ENCODE measurements around the gene USP7. TPM values are rescaled to one million over a fixed set of nuclear protein-coding genes. Genes with fewer than 3 reads are reported as not detected.

USP7 gene
- total RNA-seq, 2 donors from 2014 or later, result 114 to 140 TPM

DNA sequence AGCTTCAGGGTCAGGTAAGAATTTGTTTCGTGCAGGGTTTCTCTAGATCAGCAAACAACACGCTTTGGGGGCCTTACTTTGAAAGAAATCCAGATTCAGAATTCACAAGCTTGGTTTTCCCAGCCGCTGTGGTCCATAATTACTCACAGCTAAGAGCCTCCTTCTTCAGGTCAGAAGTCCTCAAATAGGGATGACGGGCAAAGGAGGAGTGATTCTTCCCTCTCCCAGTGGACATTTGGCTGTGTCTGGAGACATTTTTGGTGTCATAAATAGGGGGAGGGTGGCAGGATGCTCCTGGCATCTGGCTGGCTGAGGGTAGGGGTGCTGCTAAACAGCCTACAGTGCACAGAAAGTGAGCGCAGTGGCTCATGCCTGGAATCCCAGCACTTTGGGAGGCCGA lies 48.6 kb upstream of the USP7 start:
- no peak overlapping the region for H3K27ac ChIP-seq (ENCODE audit: low read depth, low read length)
- no peak overlapping the region for H3K4me3 Mint-ChIP-seq
- peaks cover 9% of the 10 kb centered on the region for H3K9me3 Mint-ChIP-seq
- peaks cover 7% of the 10 kb centered on the region for H3K9me3 ChIP-seq (ENCODE audit: control insufficient read depth, low read length)
- H3K4me1 Mint-ChIP-seq, result peaks cover 3% of the 10 kb centered on the region
- DNase-seq, result no peak
- H3K4me3 ChIP-seq (ENCODE audit: low read length), result no peak overlapping the region
- peaks cover 3% of the 10 kb centered on the region for H3K4me1 ChIP-seq (ENCODE audit: control insufficient read depth, insufficient read depth, low read length)
- H3K27me3 Mint-ChIP-seq (ENCODE audit: insufficient read depth), result peaks cover 7% of the 10 kb centered on the region
- no peak overlapping the region for H3K27ac Mint-ChIP-seq
- no peak overlapping the region for H3K9ac ChIP-seq (ENCODE audit: extremely low read depth, low read length, poor library complexity, severe bottlenecking)
- H3K36me3 ChIP-seq (ENCODE audit: control insufficient read depth, insufficient read depth, low read length), result no peaks in the 10 kb centered on the region
- H3K27me3 ChIP-seq (ENCODE audit: control insufficient read depth, insufficient read depth, low read length, poor library complexity, severe bottlenecking), result no peaks in the 10 kb centered on the region
- WGBS, 2 experiments (ENCODE audit: insufficient coverage in 1 of 2, insufficient read length in 1 of 2), result 79 to 83% methylated on average over 2 to 6 of the region's 6 CpGs
- TF ChIP-seq, protein P1, sequence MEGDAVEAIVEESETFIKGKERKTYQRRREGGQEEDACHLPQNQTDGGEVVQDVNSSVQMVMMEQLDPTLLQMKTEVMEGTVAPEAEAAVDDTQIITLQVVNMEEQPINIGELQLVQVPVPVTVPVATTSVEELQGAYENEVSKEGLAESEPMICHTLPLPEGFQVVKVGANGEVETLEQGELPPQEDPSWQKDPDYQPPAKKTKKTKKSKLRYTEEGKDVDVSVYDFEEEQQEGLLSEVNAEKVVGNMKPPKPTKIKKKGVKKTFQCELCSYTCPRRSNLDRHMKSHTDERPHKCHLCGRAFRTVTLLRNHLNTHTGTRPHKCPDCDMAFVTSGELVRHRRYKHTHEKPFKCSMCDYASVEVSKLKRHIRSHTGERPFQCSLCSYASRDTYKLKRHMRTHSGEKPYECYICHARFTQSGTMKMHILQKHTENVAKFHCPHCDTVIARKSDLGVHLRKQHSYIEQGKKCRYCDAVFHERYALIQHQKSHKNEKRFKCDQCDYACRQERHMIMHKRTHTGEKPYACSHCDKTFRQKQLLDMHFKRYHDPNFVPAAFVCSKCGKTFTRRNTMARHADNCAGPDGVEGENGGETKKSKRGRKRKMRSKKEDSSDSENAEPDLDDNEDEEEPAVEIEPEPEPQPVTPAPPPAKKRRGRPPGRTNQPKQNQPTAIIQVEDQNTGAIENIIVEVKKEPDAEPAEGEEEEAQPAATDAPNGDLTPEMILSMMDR (conservative IDR thresholded peaks at IDR 0.05), result no peak
- H3K36me3 Mint-ChIP-seq (ENCODE audit: low read depth), result no peaks in the 10 kb centered on the region

DNA sequence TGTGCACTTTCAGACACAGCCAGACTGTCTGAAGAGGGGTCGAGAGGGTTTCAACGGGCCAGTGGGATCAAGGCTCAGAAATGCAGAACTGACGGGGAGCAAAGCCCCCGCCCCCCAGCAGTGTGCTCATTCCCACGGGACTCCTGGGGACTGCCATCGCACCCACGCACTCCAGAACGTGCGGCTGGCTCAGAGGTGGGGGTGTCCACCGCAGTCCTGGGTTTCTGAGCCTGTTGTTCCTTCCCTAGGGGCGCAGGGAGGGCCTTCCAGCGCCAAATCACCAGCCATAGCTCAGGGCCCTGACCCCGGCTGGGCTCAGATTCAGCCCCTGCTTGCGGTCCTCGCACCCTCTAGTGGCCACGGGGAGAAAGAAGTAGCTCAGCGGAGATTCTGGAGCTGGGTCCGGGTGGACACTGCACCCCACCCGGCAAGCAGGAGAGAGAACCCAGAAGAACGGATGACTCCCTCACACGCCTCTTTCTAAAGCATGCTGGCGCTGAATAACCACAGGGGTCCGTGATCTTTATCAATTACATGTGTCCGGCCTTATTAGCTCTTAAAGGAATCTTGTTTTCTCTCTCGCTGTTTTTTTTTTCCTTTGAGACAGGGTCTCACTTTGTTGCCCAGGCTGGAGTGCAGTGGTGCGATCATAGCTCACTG lies 45.0 kb upstream of the USP7 start:
- WGBS, 2 experiments (ENCODE audit: insufficient coverage in 1 of 2, insufficient read length in 1 of 2), result 19 to 28% methylated on average over 22 to 26 of the region's 26 CpGs
- Histone ChIP-seq H3K27ac (ENCODE audit: low read depth, low read length) (no peak overlapping the region), H3K36me3 (ENCODE audit: control insufficient read depth, insufficient read depth, low read length) (no peaks in the 10 kb centered on the region), H3K9me3 (ENCODE audit: control insufficient read depth, low read length) (no peaks in the 10 kb centered on the region), H3K9ac (ENCODE audit: extremely low read depth, low read length, poor library complexity, severe bottlenecking) (no peak overlapping the region), H3K4me1 (ENCODE audit: control insufficient read depth, insufficient read depth, low read length) (peaks cover 3% of the 10 kb centered on the region), H3K27me3 (ENCODE audit: control insufficient read depth, insufficient read depth, low read length, poor library complexity, severe bottlenecking) (no peaks in the 10 kb centered on the region), H3K4me3 (ENCODE audit: low read length) (no peak overlapping the region)
- Mint-ChIP-seq H3K27ac (no peak overlapping the region), H3K36me3 (ENCODE audit: low read depth) (no peaks in the 10 kb centered on the region), H3K4me1 (no peaks in the 10 kb centered on the region), H3K9me3 (no peaks in the 10 kb centered on the region), H3K4me3 (no peak overlapping the region), H3K27me3 (ENCODE audit: insufficient read depth) (peaks cover 10% of the 10 kb centered on the region)
- DNase-seq, result peak; percentile 95
- TF ChIP-seq, protein P1 (conservative IDR thresholded peaks at IDR 0.05), result peak; percentile 96

DNA sequence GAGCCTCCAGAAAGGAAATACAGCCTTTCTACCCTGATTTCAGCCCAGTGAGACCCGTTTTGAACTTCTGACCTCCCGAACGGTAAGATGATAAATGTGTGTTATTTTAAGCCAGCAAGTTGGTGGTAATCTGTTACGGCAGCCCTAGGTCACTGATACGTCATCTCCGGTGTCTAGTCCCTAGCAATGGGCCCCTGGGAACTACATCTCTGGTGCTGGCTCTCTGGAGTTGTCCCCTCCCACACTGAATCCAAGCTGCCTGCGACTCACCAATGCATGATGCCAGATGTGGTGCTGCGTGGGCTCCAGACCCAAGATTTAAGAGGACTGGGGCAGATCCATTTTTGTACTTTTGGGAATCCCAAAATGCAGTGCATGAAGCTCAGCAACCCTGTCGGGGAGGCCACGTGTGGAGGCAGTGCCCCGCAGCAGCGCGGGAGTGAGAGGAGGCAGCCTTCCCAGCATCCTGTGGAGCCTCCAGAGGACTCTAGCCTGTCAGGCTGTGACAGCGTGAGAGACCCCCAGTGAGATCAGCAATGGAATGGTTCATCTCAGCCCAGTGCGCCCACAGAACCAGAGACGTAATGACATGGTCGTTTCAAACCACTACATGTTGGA lies 43.6 kb upstream of the USP7 start:
- no peak for DNase-seq
- TF ChIP-seq, protein P1 (conservative IDR thresholded peaks at IDR 0.05), result no peak
- no peak overlapping the region for H3K27ac Mint-ChIP-seq
- no peak overlapping the region for H3K27ac ChIP-seq (ENCODE audit: low read depth, low read length)
- H3K27me3 Mint-ChIP-seq (ENCODE audit: insufficient read depth), result peaks cover 7% of the 10 kb centered on the region
- no peaks in the 10 kb centered on the region for H3K36me3 Mint-ChIP-seq (ENCODE audit: low read depth)
- no peak overlapping the region for H3K4me3 Mint-ChIP-seq
- no peaks in the 10 kb centered on the region for H3K9me3 ChIP-seq (ENCODE audit: control insufficient read depth, low read length)
- no peak overlapping the region for H3K9ac ChIP-seq (ENCODE audit: extremely low read depth, low read length, poor library complexity, severe bottlenecking)
- no peaks in the 10 kb centered on the region for H3K27me3 ChIP-seq (ENCODE audit: control insufficient read depth, insufficient read depth, low read length, poor library complexity, severe bottlenecking)
- WGBS, 2 experiments (ENCODE audit: insufficient coverage in 1 of 2, insufficient read length in 1 of 2), result 92 to 93% methylated on average over 16 to 17 of the region's 17 CpGs
- H3K36me3 ChIP-seq (ENCODE audit: control insufficient read depth, insufficient read depth, low read length), result no peaks in the 10 kb centered on the region
- H3K4me1 Mint-ChIP-seq, result no peaks in the 10 kb centered on the region
- no peak overlapping the region for H3K4me3 ChIP-seq (ENCODE audit: low read length)
- H3K4me1 ChIP-seq (ENCODE audit: control insufficient read depth, insufficient read depth, low read length), result peaks cover 3% of the 10 kb centered on the region
- no peaks in the 10 kb centered on the region for H3K9me3 Mint-ChIP-seq
